Esophagus squamous epithelium (tissue), 5 donors: ENCODE data around the gene REG4. TPM values are rescaled to one million over a fixed set of nuclear protein-coding genes. Genes with fewer than 3 reads are reported as not detected.

Experiments
- DNase-seq: peaks from one replicate; lab custom pipeline; 2025; lab: John Stamatoyannopoulos, UW
- H3K27ac ChIP-seq, 4 donors: fragments of 200-600 bp; sonication (generic); one replicate each; pipeline ENCODE4 v1.5.1; 2016 to 2019; ENCODE audit warnings: mild to moderate bottlenecking in 1 of 4
- H3K27me3 ChIP-seq, 4 donors: fragments of 200-600 bp; sonication (generic); 1 replicate in 3 of 4; 2 replicates in 1 of 4; pipeline versions ENCODE4 v1.5.1 to v1.6.0; 2017 to 2021; ENCODE audit warnings: antibody characterized with exemption in 1 of 4
- H3K36me3 ChIP-seq, 3 donors: fragments of 200-600 bp; sonication (generic); one replicate each; pipeline ENCODE4 v1.5.1; 2016 to 2019
- H3K4me1 ChIP-seq, 3 donors: fragments of 200-600 bp; sonication (generic); one replicate each; pipeline ENCODE4 v1.5.1; 2017 to 2019
- H3K4me3 ChIP-seq, 4 donors: fragments of 200-600 bp; sonication (generic); 1 replicate in 3 of 4; 2 replicates in 1 of 4; pipeline ENCODE4 v1.5.1; 2016 to 2019; ENCODE audit warnings: mild to moderate bottlenecking in 2 of 4, moderate library complexity in 1 of 4
- H3K9me3 ChIP-seq, 3 donors: fragments of 200-600 bp; sonication (generic); one replicate each; pipeline ENCODE4 v1.5.1; 2016 to 2019
- POLR2A ChIP-seq, 4 donors: fragments of 450-650 bp; IDR thresholded peaks; one replicate each; pipeline ENCODE4 v1.6.1; 2017; ENCODE audit warnings: antibody characterized with exemption in 4 of 4, mild to moderate bottlenecking in 4 of 4, moderate library complexity in 3 of 4
- WGBS, 2 donors: methylation state at CpG; one replicate each; pipeline ENCODE4 v1.1.5; 2018; 5-methylcytosine and 5-hydroxymethylcytosine counted together
- intact Hi-C: fragments of 100-400 bp; cut with DNase I; formaldehyde crosslinking; loops from one replicate; pipeline ENCODE4 v1.15.0; 2022
- total RNA-seq, 4 donors: library from RNA; depleted of rRNA; stranded (reverse); fragments of >200 nt; gene quantifications; one replicate each; pipeline ENCODE4 v1.1.0, GENCODE V29; 2016
- TF ChIP-seq, protein P1 (sequence below), 6 experiments: fragments of 450-650 bp in 4 of 6; fragments of 200-600 bp in 2 of 6; sonication (generic) in 2 of 6; IDR thresholded peaks; one replicate each; pipeline ENCODE4 v1.5.1; 2016 to 2019; ENCODE audit warnings: antibody characterized with exemption in 6 of 6, mild to moderate bottlenecking in 4 of 6, moderate library complexity in 4 of 6
- donor health status: DM: yes; HTN: yes; CAD: no.

Gene REG4
- total RNA-seq, 4 donors from 2014 or later, result not detected

- TF ChIP-seq, protein P1, sequence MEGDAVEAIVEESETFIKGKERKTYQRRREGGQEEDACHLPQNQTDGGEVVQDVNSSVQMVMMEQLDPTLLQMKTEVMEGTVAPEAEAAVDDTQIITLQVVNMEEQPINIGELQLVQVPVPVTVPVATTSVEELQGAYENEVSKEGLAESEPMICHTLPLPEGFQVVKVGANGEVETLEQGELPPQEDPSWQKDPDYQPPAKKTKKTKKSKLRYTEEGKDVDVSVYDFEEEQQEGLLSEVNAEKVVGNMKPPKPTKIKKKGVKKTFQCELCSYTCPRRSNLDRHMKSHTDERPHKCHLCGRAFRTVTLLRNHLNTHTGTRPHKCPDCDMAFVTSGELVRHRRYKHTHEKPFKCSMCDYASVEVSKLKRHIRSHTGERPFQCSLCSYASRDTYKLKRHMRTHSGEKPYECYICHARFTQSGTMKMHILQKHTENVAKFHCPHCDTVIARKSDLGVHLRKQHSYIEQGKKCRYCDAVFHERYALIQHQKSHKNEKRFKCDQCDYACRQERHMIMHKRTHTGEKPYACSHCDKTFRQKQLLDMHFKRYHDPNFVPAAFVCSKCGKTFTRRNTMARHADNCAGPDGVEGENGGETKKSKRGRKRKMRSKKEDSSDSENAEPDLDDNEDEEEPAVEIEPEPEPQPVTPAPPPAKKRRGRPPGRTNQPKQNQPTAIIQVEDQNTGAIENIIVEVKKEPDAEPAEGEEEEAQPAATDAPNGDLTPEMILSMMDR (IDR thresholded peaks at IDR 0.05), result no peak
- TF ChIP-seq POLR2A (IDR thresholded peaks at IDR 0.05), result no peak
- no peaks in the 10 kb centered on the region for H3K4me1 ChIP-seq
- H3K27me3 ChIP-seq, result no peaks in the 10 kb centered on the region
- DNase-seq, result no peak
- intact Hi-C loops, result no loop called here
- no peak overlapping the region for H3K27ac ChIP-seq
- H3K9me3 ChIP-seq, result no peaks in the 10 kb centered on the region
- 84 to 88% methylated on average over 4 to 5 of the region's 6 CpGs for WGBS, 2 donors
- no peak overlapping the region for H3K4me3 ChIP-seq
- no peaks in the 10 kb centered on the region for H3K36me3 ChIP-seq
These were observed 30.0 kb upstream of the REG4 start for GRCh38 chr1:119841306-119841705.

DNA sequence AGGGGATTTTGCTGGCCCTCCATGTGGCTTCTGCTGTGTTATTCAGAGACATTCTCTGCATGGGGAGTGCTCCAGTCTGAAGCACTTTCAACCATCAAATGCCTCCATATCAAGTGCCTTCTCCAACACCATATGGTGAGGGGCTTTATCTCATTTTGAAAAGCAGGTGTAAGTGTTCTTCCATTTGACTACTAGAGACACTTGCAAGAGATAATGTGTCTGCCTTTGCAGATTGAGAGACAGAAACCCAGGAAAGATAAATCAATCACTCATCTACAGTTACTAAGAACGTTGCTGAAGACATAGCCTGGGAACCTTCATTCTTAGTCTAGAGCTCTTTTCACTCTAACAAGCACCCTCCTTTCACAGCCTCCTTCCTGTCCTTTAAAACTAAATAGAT is 29.5 kb upstream of the REG4 start:
- H3K36me3 ChIP-seq, result no peaks in the 10 kb centered on the region
- intact Hi-C loops, result no loop called here
- H3K4me3 ChIP-seq, result no peak overlapping the region
- no peaks in the 10 kb centered on the region for H3K9me3 ChIP-seq
- no peaks in the 10 kb centered on the region for H3K4me1 ChIP-seq
- TF ChIP-seq POLR2A (IDR thresholded peaks at IDR 0.05), result no peak
- TF ChIP-seq, protein P1 (IDR thresholded peaks at IDR 0.05), result no peak
- WGBS, 2 donors, result 55 to 62% methylated on average over 1 of the region's 1 CpG
- no peaks in the 10 kb centered on the region for H3K27me3 ChIP-seq
- no peak for DNase-seq
- no peak overlapping the region for H3K27ac ChIP-seq

DNA sequence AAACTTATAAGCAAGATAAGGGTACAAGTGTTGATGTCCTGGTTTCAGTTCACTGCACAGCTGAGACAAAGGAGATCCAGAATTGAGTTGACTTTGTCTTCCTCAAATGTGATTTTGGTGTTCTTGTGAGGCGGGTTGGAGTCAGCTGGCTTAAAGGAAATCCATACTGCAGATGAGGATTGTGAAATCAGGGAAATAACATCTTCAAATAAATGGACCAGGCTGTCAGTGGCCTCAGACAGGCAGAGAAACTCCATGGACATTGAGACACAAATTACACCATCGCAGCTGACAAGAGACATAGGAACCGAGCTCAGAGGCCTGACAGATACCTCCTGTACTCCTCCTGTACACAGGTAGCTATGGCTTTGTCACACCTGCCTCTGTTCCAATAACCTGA is 27.0 kb upstream of the REG4 start:
- no peak overlapping the region for H3K27ac ChIP-seq
- H3K4me3 ChIP-seq, result no peak overlapping the region
- no peaks in the 10 kb centered on the region for H3K4me1 ChIP-seq
- no peak for TF ChIP-seq POLR2A (IDR thresholded peaks at IDR 0.05)
- TF ChIP-seq, protein P1 (IDR thresholded peaks at IDR 0.05), result no peak
- H3K36me3 ChIP-seq, result no peaks in the 10 kb centered on the region
- intact Hi-C loops, result no loop called here
- 56 to 70% methylated on average over 3 of the region's 3 CpGs for WGBS, 2 donors
- no peaks in the 10 kb centered on the region for H3K27me3 ChIP-seq
- H3K9me3 ChIP-seq, result no peaks in the 10 kb centered on the region
- no peak for DNase-seq

- no peak overlapping the region for H3K27ac ChIP-seq
- no peak for TF ChIP-seq POLR2A (IDR thresholded peaks at IDR 0.05)
- TF ChIP-seq, protein P1 (IDR thresholded peaks at IDR 0.05), result no peak
- no peaks in the 10 kb centered on the region for H3K27me3 ChIP-seq
- H3K4me1 ChIP-seq, result no peaks in the 10 kb centered on the region
- no peak for DNase-seq
- H3K4me3 ChIP-seq, result no peak overlapping the region
- no peaks in the 10 kb centered on the region for H3K9me3 ChIP-seq
- intact Hi-C loops, result no loop called here
- no peaks in the 10 kb centered on the region for H3K36me3 ChIP-seq
- WGBS, 2 donors, result 86 to 89% methylated on average over 2 to 4 of the region's 4 CpGs
These were observed 23.7 kb upstream of the REG4 start for GRCh38 chr1:119834990-119835389.

GRCh38 chr1:119831027-119831426 is 19.8 kb upstream of the REG4 start:
- DNase-seq, result no peak
- H3K4me1 ChIP-seq, result no peaks in the 10 kb centered on the region
- no peaks in the 10 kb centered on the region for H3K9me3 ChIP-seq
- no peaks in the 10 kb centered on the region for H3K36me3 ChIP-seq
- 83 to 90% methylated on average over 3 of the region's 3 CpGs for WGBS, 2 donors
- H3K27ac ChIP-seq, result no peak overlapping the region
- no peaks in the 10 kb centered on the region for H3K27me3 ChIP-seq
- no peak overlapping the region for H3K4me3 ChIP-seq
- intact Hi-C loops, result no loop called here
- TF ChIP-seq POLR2A (IDR thresholded peaks at IDR 0.05), result no peak
- TF ChIP-seq, protein P1 (IDR thresholded peaks at IDR 0.05), result no peak
